ENCODE data around the gene TUBA4B.

DNA sequence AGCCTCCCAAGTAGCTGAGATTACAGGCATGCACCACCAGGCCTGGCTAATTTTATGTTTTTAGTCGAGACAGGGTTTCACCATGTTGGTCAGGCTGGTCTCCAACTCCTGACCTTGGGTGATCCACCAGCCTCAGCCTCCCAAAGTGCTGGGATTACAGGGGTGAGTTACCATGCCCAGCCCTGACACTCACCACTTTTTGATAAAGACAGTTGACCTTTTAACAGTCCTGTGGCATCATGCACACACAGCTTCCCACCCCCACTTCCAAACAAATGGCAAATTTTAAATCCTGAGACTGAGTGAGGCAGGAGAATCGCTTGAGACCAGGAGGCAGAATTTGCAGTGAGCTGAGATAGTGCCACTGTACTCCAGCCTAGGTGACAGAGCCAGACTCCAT lies 20.0 kb downstream of the TUBA4B start:
- TF ChIP-seq NFIC (IDR thresholded peaks at IDR 0.05) (no peak), CEBPB (IDR thresholded peaks at IDR 0.05) (no peak), TAF1 (IDR thresholded peaks at IDR 0.05; ENCODE audit: low read depth) (no peak)

All from Ishikawa (cell line).